Measurements from ENCODE around the gene CENPU.
"Not testable (repeated sequence)": the region's sequence is repeated elsewhere in the genome, so short reads cannot be mapped to it uniquely, and the experiment has no call there.

CENPU gene

GRCh38 chr4:184664445-184665210 lies 69.3 kb downstream of the CENPU start:
- no peak overlapping the region for H3K4me2 ChIP-seq (ENCODE audit: low read length)
- no peaks in the 10 kb centered on the region for H3K79me2 ChIP-seq
- H3K9ac ChIP-seq: no peak overlapping the region
- no peak for TF ChIP-seq CTCF (IDR thresholded peaks at IDR 0.05)
- no peaks in the 10 kb centered on the region for H3K27me3 ChIP-seq (ENCODE audit: control insufficient read depth, insufficient read depth, low read length)
- no peak overlapping the region for H2AFZ ChIP-seq
- no peak overlapping the region for H3K27ac ChIP-seq
- H3K4me1 ChIP-seq: peaks cover 6% of the 10 kb centered on the region
- H3K4me3 ChIP-seq (ENCODE audit: low read depth, low read length): no peak overlapping the region
- no peaks in the 10 kb centered on the region for H3K9me3 ChIP-seq (ENCODE audit: control insufficient read depth, low read length)
- H3K36me3 ChIP-seq (ENCODE audit: control insufficient read depth, insufficient read depth, low read length): no peaks in the 10 kb centered on the region

GRCh38 chr4:184662236-184662635 lies 71.7 kb downstream of the CENPU start:
- Histone ChIP-seq H3K27ac (no peak overlapping the region), H3K27me3 (ENCODE audit: control insufficient read depth, insufficient read depth, low read length) (no peaks in the 10 kb centered on the region), H3K4me3 (ENCODE audit: low read depth, low read length) (no peak overlapping the region), H3K9me3 (ENCODE audit: control insufficient read depth, low read length) (no peaks in the 10 kb centered on the region), H3K4me1 (no peaks in the 10 kb centered on the region), H3K79me2 (no peaks in the 10 kb centered on the region), H3K9ac (no peak overlapping the region), H3K36me3 (ENCODE audit: control insufficient read depth, insufficient read depth, low read length) (no peaks in the 10 kb centered on the region), H2AFZ (no peak overlapping the region), H3K4me2 (ENCODE audit: low read length) (no peak overlapping the region)
- TF ChIP-seq CTCF (IDR thresholded peaks at IDR 0.05): no peak

GRCh38 chr4:184660978-184661377 lies 72.9 kb downstream of the CENPU start:
- H3K79me2 ChIP-seq: no peaks in the 10 kb centered on the region
- no peak overlapping the region for H3K4me2 ChIP-seq (ENCODE audit: low read length)
- H2AFZ ChIP-seq: no peak overlapping the region
- no peak overlapping the region for H3K4me3 ChIP-seq (ENCODE audit: low read depth, low read length)
- H3K36me3 ChIP-seq (ENCODE audit: control insufficient read depth, insufficient read depth, low read length): no peaks in the 10 kb centered on the region
- no peaks in the 10 kb centered on the region for H3K27me3 ChIP-seq (ENCODE audit: control insufficient read depth, insufficient read depth, low read length)
- H3K9me3 ChIP-seq (ENCODE audit: control insufficient read depth, low read length): no peaks in the 10 kb centered on the region
- TF ChIP-seq CTCF (IDR thresholded peaks at IDR 0.05): no peak
- H3K4me1 ChIP-seq: no peaks in the 10 kb centered on the region
- no peak overlapping the region for H3K27ac ChIP-seq
- H3K9ac ChIP-seq: no peak overlapping the region

GRCh38 chr4:184657820-184658219 lies 76.1 kb downstream of the CENPU start:
- not testable (repeated sequence) for H3K79me2 ChIP-seq; H3K4me3 ChIP-seq (ENCODE audit: low read depth, low read length); H3K4me2 ChIP-seq (ENCODE audit: low read length); H3K36me3 ChIP-seq (ENCODE audit: control insufficient read depth, insufficient read depth, low read length); H3K27ac ChIP-seq; H2AFZ ChIP-seq; H3K27me3 ChIP-seq (ENCODE audit: control insufficient read depth, insufficient read depth, low read length); H3K9me3 ChIP-seq (ENCODE audit: control insufficient read depth, low read length); H3K4me1 ChIP-seq; H3K9ac ChIP-seq

GRCh38 chr4:184657144-184657543 lies 76.8 kb downstream of the CENPU start:
- Histone ChIP-seq H3K27me3 (ENCODE audit: control insufficient read depth, insufficient read depth, low read length) (no peaks in the 10 kb centered on the region), H3K36me3 (ENCODE audit: control insufficient read depth, insufficient read depth, low read length) (no peaks in the 10 kb centered on the region), H3K4me1 (no peaks in the 10 kb centered on the region), H3K9ac (no peak overlapping the region), H3K4me3 (ENCODE audit: low read depth, low read length) (no peak overlapping the region), H3K27ac (no peak overlapping the region), H2AFZ (no peak overlapping the region), H3K79me2 (no peaks in the 10 kb centered on the region), H3K9me3 (ENCODE audit: control insufficient read depth, low read length) (no peaks in the 10 kb centered on the region), H3K4me2 (ENCODE audit: low read length) (no peak overlapping the region)
- TF ChIP-seq CTCF (IDR thresholded peaks at IDR 0.05): no peak

Measured in parathyroid adenoma (tissue), 2 donors.